HG03159 (cell line): Measurements from ENCODE around the gene PHB1.
"Not testable (repeated sequence)": the region's sequence is repeated elsewhere in the genome, so short reads cannot be mapped to it uniquely, and the experiment has no call there.

Experiments used
- ATAC-seq: cut with Tn5 transposase; IDR thresholded peaks from one replicate; pipeline ENCODE4 v1.9.1; 2021; ENCODE audit warnings: mild to moderate bottlenecking, moderate library complexity; ENCODE audit not compliant: unreplicated experiment

The PHB1 gene

DNA sequence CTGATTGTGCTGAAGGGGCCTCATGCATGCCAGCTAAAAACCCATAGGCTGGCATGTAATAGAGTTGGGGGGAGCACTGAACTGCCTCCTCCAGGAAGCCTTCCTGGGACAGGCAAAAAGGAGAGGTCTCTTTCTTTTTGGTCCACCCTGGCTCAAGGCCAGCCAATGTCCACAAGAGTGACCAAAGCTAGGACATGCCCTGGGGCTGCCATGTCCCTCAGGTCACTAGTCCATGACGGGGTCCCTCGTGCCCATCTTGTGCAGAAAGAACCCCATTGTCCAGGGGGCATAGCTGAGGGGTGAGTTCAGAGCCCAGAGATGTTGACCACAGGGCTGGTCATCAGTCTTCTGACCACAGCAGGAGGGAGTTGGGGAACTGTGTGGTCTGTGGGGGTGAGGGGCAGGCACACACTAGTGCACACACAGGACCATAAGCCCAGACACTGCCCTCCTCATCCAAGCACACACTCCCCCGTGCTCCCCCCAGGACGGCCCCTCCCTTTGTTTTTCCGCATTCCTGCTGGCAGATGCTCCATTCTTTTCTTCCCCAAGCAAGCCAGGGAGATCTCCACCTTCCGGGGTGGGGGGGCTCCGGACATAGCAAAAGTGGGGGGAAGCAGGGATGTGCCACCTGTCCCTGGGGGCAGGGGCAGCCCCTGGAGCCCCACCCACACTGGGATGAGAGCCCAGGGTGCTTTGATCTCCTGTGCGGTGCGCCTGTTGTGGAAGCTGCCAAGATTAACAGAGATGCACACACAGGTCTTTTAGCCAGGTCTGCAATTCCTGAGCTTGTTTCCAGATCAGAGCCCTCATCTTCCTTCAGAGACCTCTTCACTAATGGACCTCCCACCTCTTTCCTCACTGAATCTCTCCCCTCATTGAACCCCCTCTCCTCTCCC, 25.2 kb upstream of the PHB1 start:
- ATAC-seq: no peak

DNA sequence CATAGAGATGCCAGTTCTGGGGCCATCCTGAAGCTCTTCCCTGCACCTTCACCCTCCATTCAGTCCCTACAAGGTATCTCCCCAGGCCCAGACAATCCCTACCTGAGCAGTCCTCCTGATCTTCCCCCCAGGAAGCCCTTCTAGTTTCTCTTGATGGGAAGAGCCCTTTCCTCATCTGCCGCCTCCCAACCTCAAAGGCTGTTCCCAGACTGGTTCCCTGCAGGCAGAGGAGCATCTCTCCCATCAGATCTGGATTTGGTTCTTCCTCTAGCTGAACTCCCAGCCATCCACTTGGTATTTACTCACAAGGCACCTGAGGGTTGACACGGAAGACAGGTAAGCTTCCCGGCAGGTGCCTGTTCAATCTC, 24.6 kb upstream of the PHB1 start:
- no peak for ATAC-seq

DNA sequence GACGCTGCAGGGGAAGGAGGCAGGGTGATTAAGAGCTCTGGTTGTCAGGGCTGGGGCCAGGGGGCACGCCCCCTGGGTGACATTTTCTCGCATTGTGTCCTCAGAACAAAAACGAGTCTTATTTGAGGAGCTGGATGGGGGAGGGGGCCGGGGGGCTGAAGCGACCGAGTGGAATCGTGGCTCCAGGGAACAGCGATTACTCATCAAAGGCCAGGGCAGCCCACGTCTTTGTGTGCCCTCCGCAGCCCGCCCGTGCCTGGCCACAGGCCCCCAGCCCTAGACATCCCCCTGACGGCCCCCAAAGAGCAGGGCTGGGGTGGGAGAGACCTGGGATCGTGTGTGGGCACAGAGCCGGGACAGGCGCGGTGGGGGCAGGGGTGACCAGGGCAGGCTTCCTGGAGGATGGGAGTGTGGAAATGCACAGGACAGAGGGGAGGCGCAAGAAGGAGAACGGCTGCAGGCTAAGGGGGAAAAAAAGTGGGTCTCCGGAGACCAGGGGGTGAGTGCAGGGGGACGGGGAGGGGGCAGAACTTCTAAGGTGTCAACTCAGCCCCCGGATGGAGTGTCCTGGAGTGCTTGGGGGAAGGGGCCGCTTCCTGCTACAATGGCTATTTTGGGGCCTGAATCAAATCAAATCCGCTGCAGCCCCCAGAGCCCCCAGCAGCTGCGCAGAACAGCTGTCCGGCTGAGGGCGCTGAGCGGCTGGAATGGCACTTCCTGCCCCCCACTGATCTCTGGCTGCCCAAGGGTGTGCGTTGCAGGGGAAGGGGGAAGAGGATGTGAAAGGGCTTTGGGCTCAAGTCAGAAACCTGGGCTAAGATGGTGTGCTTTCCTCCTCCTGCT, 24.0 kb upstream of the PHB1 start:
- no peak for ATAC-seq

GRCh38 chr17:49437696-49438435, 23.2 kb upstream of the PHB1 start:
- no peak for ATAC-seq

DNA sequence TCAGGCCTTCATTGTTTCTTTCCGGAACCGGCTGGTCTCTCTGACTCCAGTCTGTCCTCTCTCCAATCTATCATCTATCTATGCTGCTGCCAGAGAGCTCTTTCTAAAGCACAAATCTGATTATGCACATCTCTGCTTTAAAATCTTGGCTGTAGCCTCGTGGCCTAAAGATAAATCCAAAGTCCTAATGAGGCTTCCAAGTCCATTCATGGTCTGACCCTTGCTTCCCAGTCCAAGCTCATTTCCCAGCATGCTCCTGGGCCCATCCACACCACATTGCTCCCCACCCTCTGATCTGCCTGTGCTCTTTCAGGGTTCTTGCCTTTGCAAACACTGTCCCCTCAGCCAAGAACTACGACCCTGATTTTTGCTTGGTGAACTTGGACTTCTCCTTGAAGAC, 21.5 kb upstream of the PHB1 start:
- no peak for ATAC-seq

GRCh38 chr17:49435671-49436029, 21.0 kb upstream of the PHB1 start:
- ATAC-seq: no peak

DNA sequence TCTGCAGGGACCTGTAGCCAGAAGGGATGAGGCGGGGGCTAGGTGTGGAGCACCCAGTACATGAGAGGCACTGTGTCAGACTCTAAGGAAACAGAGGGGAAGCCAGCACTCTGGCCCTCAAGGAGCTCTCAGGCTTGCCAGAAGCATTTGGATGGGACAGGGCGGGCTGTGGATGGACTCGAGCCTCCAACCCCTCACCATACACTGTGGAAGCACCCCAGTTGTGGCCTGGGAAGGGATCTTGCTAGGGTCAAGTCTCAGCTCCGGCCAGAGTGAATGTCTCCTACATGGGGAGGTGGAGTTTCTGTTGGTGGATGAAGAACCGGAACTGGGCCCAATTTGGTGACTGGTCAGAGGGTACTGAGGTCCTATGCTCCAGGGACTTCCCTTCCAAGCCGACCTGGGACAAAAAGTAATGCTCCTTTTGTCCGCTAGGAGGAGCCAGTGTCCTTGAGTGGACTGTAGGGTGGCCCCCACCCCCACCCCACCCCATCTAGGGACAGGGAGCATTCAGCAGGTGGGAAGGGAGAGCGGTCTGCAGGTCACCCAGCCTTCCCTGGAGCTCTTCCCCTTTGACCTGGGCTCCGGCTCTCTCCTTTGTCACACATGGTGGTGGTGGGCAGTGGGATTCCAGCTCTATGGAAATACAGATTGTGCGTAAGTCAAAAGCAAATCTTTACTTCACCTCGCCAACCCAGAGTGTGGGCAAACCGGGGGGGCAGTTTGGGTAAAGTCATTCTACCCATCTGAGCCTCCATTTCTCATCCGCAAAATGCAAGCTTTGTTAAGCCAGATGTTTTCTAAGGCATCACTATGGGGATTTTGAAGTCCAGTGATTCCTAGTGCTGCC, 20.4 kb upstream of the PHB1 start:
- no peak for ATAC-seq

GRCh38 chr17:49433000-49433694, 18.5 kb upstream of the PHB1 start:
- no peak for ATAC-seq

DNA sequence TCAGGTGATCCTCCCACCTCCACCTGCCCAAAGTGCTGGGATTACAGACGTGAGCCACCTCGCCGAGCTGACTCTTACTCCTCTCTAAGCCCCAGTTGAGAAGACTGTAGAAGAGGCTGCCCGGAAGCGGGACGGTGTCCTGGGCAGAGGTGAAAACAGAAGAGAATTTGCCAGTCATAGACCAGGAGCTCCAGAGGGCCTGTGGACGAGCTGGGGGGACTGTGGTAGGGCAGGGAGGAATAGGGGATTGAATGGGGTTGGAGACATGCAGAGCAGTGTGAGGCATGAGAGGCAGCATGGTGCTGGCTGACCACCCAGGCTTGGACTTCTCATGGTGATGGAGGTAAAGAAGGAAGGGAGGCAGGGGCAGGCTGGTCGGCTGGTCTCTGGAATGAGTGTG, 17.1 kb upstream of the PHB1 start:
- ATAC-seq: no peak

DNA sequence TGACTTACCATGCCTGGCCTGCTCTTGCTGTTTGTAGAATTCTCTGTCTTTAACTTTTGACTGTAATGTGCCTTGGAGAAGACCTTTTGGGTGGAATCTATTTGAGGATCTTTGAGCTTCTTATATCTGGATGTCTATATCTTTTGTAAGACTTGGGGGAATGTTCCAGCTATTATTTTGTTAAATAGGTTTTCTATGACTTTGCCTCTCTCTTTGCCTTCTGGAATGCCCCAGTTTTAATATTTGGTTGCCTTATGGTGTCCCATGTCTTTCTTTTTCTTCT, 10.3 kb upstream of the PHB1 start:
- ATAC-seq: no peak

DNA sequence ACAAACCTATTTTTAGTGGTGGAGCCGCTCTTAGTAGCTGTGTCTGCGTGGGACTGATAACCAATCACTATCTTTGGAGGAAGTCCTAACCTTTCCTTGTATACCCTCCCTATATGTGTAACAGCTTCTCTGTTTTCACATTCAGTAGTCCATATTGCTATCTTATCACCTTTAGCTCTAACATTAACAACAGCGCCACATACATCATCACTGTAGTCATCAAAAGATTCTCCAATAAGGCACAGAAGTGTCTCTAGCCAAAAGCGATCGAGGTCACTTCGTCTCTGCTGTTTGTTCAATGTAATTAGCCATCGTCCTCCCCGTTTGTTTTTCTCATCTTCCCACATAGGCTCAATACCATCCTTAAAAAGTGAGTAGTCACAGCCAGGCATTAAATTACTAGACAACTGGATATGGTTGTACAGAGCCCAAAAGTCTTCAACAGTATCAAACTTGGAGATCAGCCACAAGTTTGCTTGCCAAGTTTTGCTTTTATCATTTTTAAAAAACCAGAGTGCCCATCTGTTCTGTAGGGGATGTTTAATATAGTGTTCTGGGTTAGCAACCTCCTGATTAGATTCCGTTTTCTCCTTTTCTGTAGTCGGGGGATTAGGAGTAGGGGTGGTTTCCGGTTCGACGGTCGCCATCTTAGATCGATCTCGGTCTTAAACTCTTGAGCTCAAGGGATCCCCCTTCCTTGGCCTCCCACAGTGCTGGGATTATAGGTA, 9.8 kb upstream of the PHB1 start:
- ATAC-seq: not testable (repeated sequence)

DNA sequence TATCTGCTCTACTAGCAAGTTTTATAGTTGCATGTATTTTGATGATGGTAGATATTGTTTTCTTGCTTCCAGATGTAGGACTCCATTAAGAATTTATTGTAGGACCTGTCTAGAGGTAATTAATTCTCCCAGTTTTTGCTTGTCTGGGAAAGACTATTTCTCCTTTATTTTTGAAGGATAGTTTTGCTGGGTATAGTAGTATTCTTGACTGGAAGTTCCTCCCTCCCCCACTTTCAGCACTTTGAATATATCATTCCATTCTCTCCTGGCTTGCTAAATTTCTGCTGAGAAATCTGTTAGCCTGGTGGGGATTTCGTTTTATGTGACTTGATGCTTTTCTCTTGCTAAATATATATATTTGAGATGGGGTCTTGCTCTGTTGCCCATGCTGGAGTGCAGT, 8.0 kb upstream of the PHB1 start:
- ATAC-seq: no peak

DNA sequence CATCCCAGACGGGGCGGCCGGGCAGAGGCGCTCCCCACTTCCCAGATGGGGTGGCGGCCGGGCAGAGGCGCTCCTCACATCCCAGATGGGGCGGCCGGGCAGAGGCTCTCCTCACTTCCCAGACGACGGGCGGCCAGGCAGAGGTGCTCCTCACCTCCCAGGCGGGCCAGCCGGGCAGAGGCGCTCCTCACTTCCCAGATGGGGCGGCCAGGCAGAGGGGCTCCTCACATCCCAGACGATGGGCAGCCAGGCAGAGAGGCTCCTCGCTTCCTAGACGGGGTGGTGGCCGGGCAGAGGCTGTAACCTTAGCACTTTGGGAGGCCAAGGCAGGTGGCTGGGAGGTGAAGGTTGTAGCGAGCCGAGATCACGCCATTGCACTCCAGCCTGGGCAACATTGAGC, 5.1 kb upstream of the PHB1 start:
- not testable (repeated sequence) for ATAC-seq

GRCh38 chr17:49418754-49419740, 4.4 kb upstream of the PHB1 start:
- not testable (repeated sequence) for ATAC-seq

DNA sequence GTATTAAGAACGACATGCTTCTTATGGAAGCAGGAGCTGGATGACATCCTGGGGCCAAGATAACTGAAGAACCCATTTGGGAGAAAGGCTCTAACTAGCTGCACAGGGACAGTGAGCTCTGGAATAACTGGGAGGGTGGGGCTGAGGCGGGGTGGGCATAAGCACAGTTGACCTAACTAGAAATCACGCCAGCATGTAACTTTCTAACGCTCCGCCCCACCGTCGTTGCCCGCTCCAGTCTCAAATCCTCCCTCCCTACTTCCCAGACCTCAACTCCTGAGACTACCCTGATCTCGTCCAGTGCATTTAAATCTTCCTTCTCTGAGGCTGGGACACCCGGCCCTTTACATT, 436 bp downstream of the PHB1 start:
- no peak for ATAC-seq

DNA sequence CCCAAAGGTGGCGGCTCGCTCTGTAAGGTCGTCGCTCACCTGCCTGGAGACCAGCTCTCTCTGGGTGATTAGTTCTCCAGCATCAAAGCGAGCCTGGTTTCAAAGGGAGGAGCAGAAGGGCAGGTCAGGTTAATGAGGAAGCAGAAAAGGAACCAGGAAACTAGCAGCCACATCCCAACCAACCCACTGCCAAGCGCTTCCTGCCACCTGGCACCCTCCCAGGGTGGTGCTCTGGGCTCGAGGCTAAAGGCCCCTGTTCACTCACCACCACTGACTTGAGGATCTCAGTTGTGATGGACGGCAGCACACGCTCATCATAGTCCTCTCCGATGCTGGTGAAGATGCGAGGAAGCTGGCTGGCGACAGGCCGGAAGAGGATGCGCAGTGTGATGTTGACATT, 5.6 kb downstream of the PHB1 start:
- ATAC-seq: no peak

- peak; percentile 75 for ATAC-seq
These were observed 6.6 kb downstream of the PHB1 start for GRCh38 chr17:49407981-49408501.

DNA sequence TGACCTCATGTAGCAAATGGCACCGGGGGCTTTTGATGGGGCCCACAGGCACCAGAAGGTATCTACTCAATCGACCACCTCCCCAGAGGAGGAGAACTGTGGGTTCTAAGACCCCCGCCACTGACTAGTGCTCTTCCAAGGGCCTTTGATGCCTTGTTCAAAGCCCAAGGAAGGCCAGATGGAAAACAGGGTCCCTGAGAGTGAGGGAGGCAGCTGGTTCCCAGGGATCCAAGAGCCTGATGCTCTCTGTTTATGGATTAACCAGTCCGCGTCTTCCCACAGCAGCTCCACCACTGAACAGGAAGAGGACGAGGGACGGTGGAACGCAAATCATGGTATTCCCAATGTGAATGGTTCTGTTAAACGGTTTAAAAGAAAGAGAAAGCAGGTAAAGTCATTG, 7.6 kb downstream of the PHB1 start:
- ATAC-seq: no peak
